BLaER1 (cell line): ENCODE results near the gene ZNF839.

Source experiments
- H3K27ac ChIP-seq: shearing (Covaris generic); formaldehyde crosslinking; 2 replicates; pipeline ENCODE4 v1.8.1; 2022
- H3K27me3 ChIP-seq: shearing (Covaris generic); formaldehyde crosslinking; 2 replicates; pipeline ENCODE4 v1.8.1; 2022
- H3K36me3 ChIP-seq: shearing (Covaris generic); formaldehyde crosslinking; 2 replicates; pipeline ENCODE4 v1.8.1; 2022
- H3K4me1 ChIP-seq: shearing (Covaris generic); formaldehyde crosslinking; 2 replicates; pipeline ENCODE4 v1.8.1; 2022
- H3K4me2 ChIP-seq: shearing (Covaris generic); formaldehyde crosslinking; 2 replicates; pipeline ENCODE4 v1.8.1; 2022
- H3K4me3 ChIP-seq: shearing (Covaris generic); formaldehyde crosslinking; 2 replicates; pipeline ENCODE4 v1.8.1; 2022
- H3K9ac ChIP-seq: shearing (Covaris generic); formaldehyde crosslinking; 2 replicates; pipeline ENCODE4 v1.8.1; 2022
- H3K9me3 ChIP-seq: shearing (Covaris generic); formaldehyde crosslinking; 2 replicates; pipeline ENCODE4 v1.8.1; 2022
- H4K20me1 ChIP-seq: shearing (Covaris generic); formaldehyde crosslinking; 2 replicates; pipeline ENCODE4 v1.8.1; 2022
- Cebpa-rat ChIP-seq: shearing (Covaris generic); IDR thresholded peaks from 2 replicates; pipeline ENCODE4 v1.8.1; 2022

ZNF839 gene

GRCh38 chr14:102319351-102320032 lies at the start of gene ZNF839:
Gene ZNF839, plus strand, starts transcription at chr14:102319746. Its CDS starts 20 bp downstream, at chr14:102319766.
- Histone ChIP-seq H3K4me1 (peaks cover 66% of the 10 kb centered on the region), H3K27me3 (no peaks in the 10 kb centered on the region), H3K27ac (peak within 1 kb of the TSS; percentile 95), H3K9me3 (no peaks in the 10 kb centered on the region), H3K9ac (peak within 1 kb of the TSS; percentile 97), H3K36me3 (peaks cover 10% of the 10 kb centered on the region), H3K4me2 (peak within 1 kb of the TSS; percentile 80), H3K4me3 (peak within 1 kb of the TSS; percentile 98), H4K20me1 (no peaks in the 10 kb centered on the region)
- 0 out of 2 replicates have a peak, but pooled peaks have one; percentile 2 for TF ChIP-seq Cebpa-rat

GRCh38 chr14:102272392-102272791 lies 47.2 kb upstream of the ZNF839 start:
- no peaks in the 10 kb centered on the region for H4K20me1 ChIP-seq
- H3K36me3 ChIP-seq: no peaks in the 10 kb centered on the region
- H3K9ac ChIP-seq: no peak overlapping the region
- TF ChIP-seq Cebpa-rat: no peak
- no peaks in the 10 kb centered on the region for H3K4me1 ChIP-seq
- H3K9me3 ChIP-seq: peaks cover 9% of the 10 kb centered on the region
- no peaks in the 10 kb centered on the region for H3K27me3 ChIP-seq
- no peak overlapping the region for H3K4me3 ChIP-seq
- no peak overlapping the region for H3K4me2 ChIP-seq
- H3K27ac ChIP-seq: no peak overlapping the region

GRCh38 chr14:102275866-102276265 lies 43.7 kb upstream of the ZNF839 start:
- Histone ChIP-seq H3K4me2 (no peak overlapping the region), H3K4me3 (no peak overlapping the region), H3K27ac (no peak overlapping the region), H3K27me3 (no peaks in the 10 kb centered on the region), H3K9ac (no peak overlapping the region), H4K20me1 (no peaks in the 10 kb centered on the region), H3K9me3 (peaks cover 9% of the 10 kb centered on the region), H3K4me1 (no peaks in the 10 kb centered on the region), H3K36me3 (no peaks in the 10 kb centered on the region)
- TF ChIP-seq Cebpa-rat: no peak

GRCh38 chr14:102277874-102278630 lies 41.5 kb upstream of the ZNF839 start:
- no peak overlapping the region for H3K9ac ChIP-seq
- no peak for TF ChIP-seq Cebpa-rat
- H3K27ac ChIP-seq: no peak overlapping the region
- no peaks in the 10 kb centered on the region for H4K20me1 ChIP-seq
- no peaks in the 10 kb centered on the region for H3K36me3 ChIP-seq
- peaks cover 9% of the 10 kb centered on the region for H3K9me3 ChIP-seq
- no peak overlapping the region for H3K4me3 ChIP-seq
- H3K4me2 ChIP-seq: no peak overlapping the region
- H3K27me3 ChIP-seq: no peaks in the 10 kb centered on the region
- H3K4me1 ChIP-seq: no peaks in the 10 kb centered on the region

- Histone ChIP-seq H3K27me3 (no peaks in the 10 kb centered on the region), H3K36me3 (no peaks in the 10 kb centered on the region), H3K4me2 (no peak overlapping the region), H3K4me3 (no peak overlapping the region), H3K4me1 (no peaks in the 10 kb centered on the region), H3K9ac (no peak overlapping the region), H3K27ac (no peak overlapping the region), H3K9me3 (peaks cover 9% of the 10 kb centered on the region), H4K20me1 (no peaks in the 10 kb centered on the region)
- TF ChIP-seq Cebpa-rat: no peak
Measured at GRCh38 chr14:102278631-102278935, 41.0 kb upstream of the ZNF839 start.

- Histone ChIP-seq H3K9me3 (peaks cover 9% of the 10 kb centered on the region), H3K36me3 (no peaks in the 10 kb centered on the region), H4K20me1 (no peaks in the 10 kb centered on the region), H3K4me1 (no peaks in the 10 kb centered on the region), H3K27me3 (no peaks in the 10 kb centered on the region), H3K9ac (no peak overlapping the region), H3K4me2 (no peak overlapping the region), H3K4me3 (no peak overlapping the region), H3K27ac (no peak overlapping the region)
- TF ChIP-seq Cebpa-rat: no peak
Measured at GRCh38 chr14:102279282-102279681, 40.3 kb upstream of the ZNF839 start.

- TF ChIP-seq Cebpa-rat: no peak
- H3K4me2 ChIP-seq: no peak overlapping the region
- no peak overlapping the region for H3K4me3 ChIP-seq
- peaks cover 6% of the 10 kb centered on the region for H3K9me3 ChIP-seq
- H3K9ac ChIP-seq: no peak overlapping the region
- no peaks in the 10 kb centered on the region for H4K20me1 ChIP-seq
- H3K4me1 ChIP-seq: no peaks in the 10 kb centered on the region
- no peak overlapping the region for H3K27ac ChIP-seq
- H3K27me3 ChIP-seq: no peaks in the 10 kb centered on the region
- H3K36me3 ChIP-seq: no peaks in the 10 kb centered on the region
Measured at GRCh38 chr14:102279688-102280348, 39.7 kb upstream of the ZNF839 start.

- H3K36me3 ChIP-seq: no peaks in the 10 kb centered on the region
- TF ChIP-seq Cebpa-rat: no peak
- no peak overlapping the region for H3K4me3 ChIP-seq
- H3K27ac ChIP-seq: no peak overlapping the region
- H3K4me2 ChIP-seq: no peak overlapping the region
- H3K4me1 ChIP-seq: no peaks in the 10 kb centered on the region
- H3K27me3 ChIP-seq: no peaks in the 10 kb centered on the region
- H3K9me3 ChIP-seq: no peaks in the 10 kb centered on the region
- no peaks in the 10 kb centered on the region for H4K20me1 ChIP-seq
- H3K9ac ChIP-seq: no peak overlapping the region
Measured at GRCh38 chr14:102280376-102280962, 39.1 kb upstream of the ZNF839 start.

- no peak for TF ChIP-seq Cebpa-rat
- Histone ChIP-seq H3K27ac (no peak overlapping the region), H3K9ac (no peak overlapping the region)
Measured at GRCh38 chr14:102282751-102283465, 36.6 kb upstream of the ZNF839 start.

More at GRCh38 chr14:102282751-102283465, 36.6 kb upstream of the ZNF839 start:
- no peaks in the 10 kb centered on the region for H3K27me3 ChIP-seq
- H4K20me1 ChIP-seq: no peaks in the 10 kb centered on the region
- H3K4me3 ChIP-seq: no peak overlapping the region
- no peaks in the 10 kb centered on the region for H3K36me3 ChIP-seq
- H3K4me2 ChIP-seq: no peak overlapping the region
- H3K4me1 ChIP-seq: no peaks in the 10 kb centered on the region
- H3K9me3 ChIP-seq: peaks cover under 1% of the 10 kb centered on the region; the same call in 1 of the 2 replicates
